GM10266 (cell line): ENCODE results near the gene GAK.

Source experiments
- DNase-seq: peaks from one replicate; pipeline ENCODE4 v3.0.0; 2012; ENCODE audit errors: extremely low spot score
- CTCF ChIP-seq: IDR thresholded peaks from 2 replicates; pipeline ENCODE4 v1.5.1; 2012; ENCODE audit warnings: mild to moderate bottlenecking, low read depth; ENCODE audit not compliant: control insufficient read depth, insufficient read depth; ENCODE audit errors: missing control alignments

The GAK gene

GRCh38 chr4:966266-967112 is 34.4 kb upstream of the GAK start:
- no peak for TF ChIP-seq CTCF
- DNase-seq, result no peak

GRCh38 chr4:965766-966134 is 33.6 kb upstream of the GAK start:
- DNase-seq, result no peak
- TF ChIP-seq CTCF, result no peak

- DNase-seq, result no peak
- no peak for TF ChIP-seq CTCF
Observed at GRCh38 chr4:965048-965765, 33.1 kb upstream of the GAK start.

- DNase-seq, result no peak
- TF ChIP-seq CTCF, result no peak
Observed at GRCh38 chr4:964346-965025, 32.4 kb upstream of the GAK start.

- TF ChIP-seq CTCF, result no peak
Observed at GRCh38 chr4:963276-964225, 31.4 kb upstream of the GAK start.

GRCh38 chr4:962231-963208 is 30.4 kb upstream of the GAK start:
- no peak for TF ChIP-seq CTCF
- no peak for DNase-seq

More at GRCh38 chr4:963276-964225, 31.4 kb upstream of the GAK start:
- DNase-seq, result no peak
